ENCODE measurements around the gene MCM7. TPM values are rescaled to one million over a fixed set of nuclear protein-coding genes. Genes with fewer than 3 reads are reported as not detected.

Gene MCM7
- total RNA-seq, 2 experiments from 2014 or later, result 292 to 321 TPM

GRCh38 chr7:100089458-100090196 is 11.6 kb downstream of the MCM7 start:
- no peak for DNase-seq
- Mint-ChIP-seq H3K4me1 (peaks cover 45% of the 10 kb centered on the region), H3K27ac (peak overlapping the region; percentile 89), H3K27me3 (peaks cover 3% of the 10 kb centered on the region), H3K4me3 (peak overlapping the region; percentile 89), H3K36me3 (ENCODE audit: low read depth) (peaks cover 50% of the 10 kb centered on the region), H3K9me3 (no peaks in the 10 kb centered on the region)
- ChIA-PET CTCF (interaction anchor here (0.6 to 1.4 kb wide), 4 partner anchors 9 to 44 kb away, joined by 3 to 4 read pairs (median 4); partner anchors contain the start of gene MCM7), POLR2A (interaction anchor here (1.5 kb wide), 1 partner anchor 10 kb away, joined by 4 read pairs; no protein-coding TSS in a partner anchor)

- H3K4me3 Mint-ChIP-seq, result peak within 1 kb of the TSS; percentile 89
- CTCF ChIA-PET, result interaction anchor here (0.6 to 0.9 kb wide), 3 partner anchors 8 to 14 kb away, joined by 3 read pairs; partner anchors contain the start of gene MCM7
Measured at GRCh38 chr7:100088621-100089457, 12.4 kb downstream of the MCM7 start, which contains the start of gene COPS6. Gene COPS6 (plus strand): TSS chr7:100088969. CDS start chr7:100088991, 22 bp downstream.

GRCh38 chr7:100088095-100088620 is 13.0 kb downstream of the MCM7 start:
- Mint-ChIP-seq H3K27ac (peak overlapping the region; percentile 91), H3K36me3 (ENCODE audit: low read depth) (peaks cover 36% of the 10 kb centered on the region), H3K27me3 (peaks cover 3% of the 10 kb centered on the region), H3K4me1 (peaks cover 44% of the 10 kb centered on the region), H3K9me3 (no peaks in the 10 kb centered on the region), H3K4me3 (peak overlapping the region; percentile 89)
- CTCF ChIA-PET, result interaction anchor here (0.6 to 0.9 kb wide), 3 partner anchors 9 to 14 kb away, joined by 3 read pairs; partner anchors contain the start of gene MCM7
- DNase-seq, result no peak
- POLR2A ChIA-PET, result interaction anchor here (1.5 kb wide), 1 partner anchor 12 kb away, joined by 4 read pairs; no protein-coding TSS in a partner anchor

More at GRCh38 chr7:100088621-100089457, 12.4 kb downstream of the MCM7 start, which contains the start of gene COPS6:
- Mint-ChIP-seq H3K9me3 (no peaks in the 10 kb centered on the region), H3K4me1 (peaks cover 45% of the 10 kb centered on the region), H3K27me3 (peaks cover 3% of the 10 kb centered on the region), H3K27ac (peak within 1 kb of the TSS; percentile 91), H3K36me3 (ENCODE audit: low read depth) (peaks cover 43% of the 10 kb centered on the region)
- peak; percentile 85 for DNase-seq
- POLR2A ChIA-PET, result interaction anchor here (1.5 kb wide), 1 partner anchor 11 kb away, joined by 4 read pairs; no protein-coding TSS in a partner anchor

GRCh38 chr7:100087055-100087750 is 14.0 kb downstream of the MCM7 start:
- H3K27ac Mint-ChIP-seq, result no peak overlapping the region
- H3K4me1 Mint-ChIP-seq, result peaks cover 50% of the 10 kb centered on the region
- POLR2A ChIA-PET, result no interaction called here
- H3K36me3 Mint-ChIP-seq (ENCODE audit: low read depth), result peaks cover 27% of the 10 kb centered on the region
- CTCF ChIA-PET, result interaction anchor here (1.2 to 1.7 kb wide), 2 partner anchors 8 to 13 kb away, joined by 3 read pairs; no protein-coding TSS in a partner anchor
- H3K4me3 Mint-ChIP-seq, result peak overlapping the region; percentile 2
- H3K27me3 Mint-ChIP-seq, result peaks cover 3% of the 10 kb centered on the region
- H3K9me3 Mint-ChIP-seq, result no peaks in the 10 kb centered on the region
- DNase-seq, result no peak

- H3K27me3 Mint-ChIP-seq, result peaks cover 3% of the 10 kb centered on the region
- no peak overlapping the region for H3K4me3 Mint-ChIP-seq
- H3K9me3 Mint-ChIP-seq, result no peaks in the 10 kb centered on the region
- peaks cover 15% of the 10 kb centered on the region for H3K36me3 Mint-ChIP-seq (ENCODE audit: low read depth)
- POLR2A ChIA-PET, result no interaction called here
- H3K27ac Mint-ChIP-seq, result peak overlapping the region; percentile 50
- peaks cover 48% of the 10 kb centered on the region for H3K4me1 Mint-ChIP-seq
- DNase-seq, result no peak
- CTCF ChIA-PET, result interaction anchor here (0.8 to 1.5 kb wide), 2 partner anchors 41 to 45 kb away, joined by 3 to 4 read pairs; partner anchors contain the start of gene MBLAC1
Measured at GRCh38 chr7:100085515-100085914, 15.7 kb downstream of the MCM7 start.

- ChIA-PET CTCF (interaction anchor here (0.6 to 1.4 kb wide), 15 partner anchors 8 to 1591 kb away, joined by 3 to 7 read pairs (median 4); partner anchors contain the start of genes AP4M1, MBLAC1 and MCM7), POLR2A (no interaction called here)
- Mint-ChIP-seq H3K27ac (peak overlapping the region; percentile 89), H3K4me1 (peaks cover 40% of the 10 kb centered on the region), H3K36me3 (ENCODE audit: low read depth) (peaks cover 9% of the 10 kb centered on the region), H3K4me3 (peak overlapping the region; percentile 80), H3K27me3 (peaks cover 3% of the 10 kb centered on the region), H3K9me3 (no peaks in the 10 kb centered on the region)
- no peak for DNase-seq
Measured at GRCh38 chr7:100082978-100083377, 18.2 kb downstream of the MCM7 start.

- DNase-seq, result peak; percentile 98
- POLR2A ChIA-PET, result no interaction called here
- Mint-ChIP-seq H3K27me3 (peaks cover 3% of the 10 kb centered on the region), H3K9me3 (peaks cover 2% of the 10 kb centered on the region), H3K4me3 (peak within 1 kb of the TSS; percentile 80), H3K27ac (peak within 1 kb of the TSS; percentile 89), H3K4me1 (peaks cover 34% of the 10 kb centered on the region), H3K36me3 (ENCODE audit: low read depth) (peaks cover 16% of the 10 kb centered on the region)
- CTCF ChIA-PET, result interaction anchor here (0.8 to 1.2 kb wide), 10 partner anchors 9 to 175 kb away, joined by 3 to 7 read pairs (median 4); partner anchors contain the start of genes AP4M1, MBLAC1 and MCM7
Measured at GRCh38 chr7:100081535-100082102, 19.6 kb downstream of the MCM7 start, which contains the start of gene ZNF3. Gene ZNF3 (minus strand): TSS chr7:100081723. CDS start chr7:100077357, 4,366 bp downstream.

- peaks cover 3% of the 10 kb centered on the region for H3K27me3 Mint-ChIP-seq
- CTCF ChIA-PET, result interaction anchor here (0.6 to 0.8 kb wide), 4 partner anchors 9 to 592 kb away, joined by 3 to 4 read pairs (median 3); no protein-coding TSS in a partner anchor
Measured at GRCh38 chr7:100080907-100081534, 20.2 kb downstream of the MCM7 start.

GRCh38 chr7:100079024-100079560 is 22.1 kb downstream of the MCM7 start:
- Mint-ChIP-seq H3K9me3 (peaks cover 9% of the 10 kb centered on the region), H3K36me3 (ENCODE audit: low read depth) (peaks cover 41% of the 10 kb centered on the region), H3K27ac (no peak overlapping the region), H3K4me1 (peaks cover 31% of the 10 kb centered on the region), H3K27me3 (no peaks in the 10 kb centered on the region), H3K4me3 (peak overlapping the region; percentile 17)
- no peak for DNase-seq
- ChIA-PET CTCF (interaction anchor here (0.6 to 1.2 kb wide), 3 partner anchors 44 to 702 kb away, joined by 3 to 5 read pairs (median 4); no protein-coding TSS in a partner anchor), POLR2A (no interaction called here)

More at GRCh38 chr7:100080907-100081534, 20.2 kb downstream of the MCM7 start:
- DNase-seq, result no peak
- POLR2A ChIA-PET, result no interaction called here
- Mint-ChIP-seq H3K27ac (peak overlapping the region; percentile 83), H3K36me3 (ENCODE audit: low read depth) (peaks cover 22% of the 10 kb centered on the region), H3K4me3 (peak overlapping the region; percentile 80), H3K4me1 (peaks cover 33% of the 10 kb centered on the region), H3K9me3 (peaks cover 2% of the 10 kb centered on the region)

GRCh38 chr7:100077205-100077604 is 24.0 kb downstream of the MCM7 start:
- peaks cover 59% of the 10 kb centered on the region for H3K36me3 Mint-ChIP-seq (ENCODE audit: low read depth)
- no peak for DNase-seq
- peaks cover 23% of the 10 kb centered on the region for H3K4me1 Mint-ChIP-seq
- no peaks in the 10 kb centered on the region for H3K27me3 Mint-ChIP-seq
- H3K9me3 Mint-ChIP-seq, result peaks cover 19% of the 10 kb centered on the region
- ChIA-PET CTCF (no interaction called here), POLR2A (no interaction called here)
- no peak overlapping the region for H3K4me3 Mint-ChIP-seq
- no peak overlapping the region for H3K27ac Mint-ChIP-seq

- POLR2A ChIA-PET, result no interaction called here
Measured at GRCh38 chr7:100075418-100075817, 25.8 kb downstream of the MCM7 start.

More at GRCh38 chr7:100075418-100075817, 25.8 kb downstream of the MCM7 start:
- Mint-ChIP-seq H3K27me3 (no peaks in the 10 kb centered on the region), H3K27ac (no peak overlapping the region), H3K9me3 (peaks cover 37% of the 10 kb centered on the region), H3K4me1 (peaks cover 12% of the 10 kb centered on the region), H3K36me3 (ENCODE audit: low read depth) (peaks cover 72% of the 10 kb centered on the region), H3K4me3 (no peak overlapping the region)
- CTCF ChIA-PET, result interaction anchor here (0.6 to 0.9 kb wide), 6 partner anchors 8 to 600 kb away, joined by 3 to 6 read pairs (median 4); no protein-coding TSS in a partner anchor
- no peak for DNase-seq
